HG02938 (cell line): ENCODE results near the gene PGBD5.

Experiments used
- ATAC-seq: cut with Tn5 transposase; IDR thresholded peaks from one replicate; pipeline ENCODE4 v1.9.1; 2021; ENCODE audit warnings: mild to moderate bottlenecking, moderate library complexity; ENCODE audit not compliant: unreplicated experiment

PGBD5 gene

GRCh38 chr1:230379462-230379861, 46.7 kb downstream of the PGBD5 start:
- no peak for ATAC-seq

- no peak for ATAC-seq
Measured at GRCh38 chr1:230377851-230378250, 48.3 kb downstream of the PGBD5 start.

- ATAC-seq, result no peak
Measured at GRCh38 chr1:230377324-230377723, 48.8 kb downstream of the PGBD5 start.

GRCh38 chr1:230376296-230376695, 49.8 kb downstream of the PGBD5 start:
- no peak for ATAC-seq

DNA sequence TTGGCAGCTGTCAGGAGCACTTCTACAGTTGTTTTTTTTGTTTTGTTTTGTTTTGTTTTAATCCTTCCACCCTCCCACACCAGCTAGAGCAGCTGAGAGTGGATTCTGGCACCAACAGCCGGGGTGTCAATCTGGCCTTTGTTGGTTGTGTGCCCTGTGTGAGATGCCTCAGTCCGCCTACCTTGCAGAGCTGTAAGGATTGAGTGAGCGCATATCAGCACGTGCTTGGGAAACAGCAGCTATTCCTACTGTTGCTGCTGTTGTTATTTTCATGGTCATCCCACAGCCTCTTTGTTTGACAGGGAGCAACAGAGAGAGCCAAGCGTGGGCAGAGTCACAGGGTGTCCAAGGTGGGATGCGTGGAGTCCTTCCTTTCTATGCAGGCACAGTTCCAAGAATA, 50.4 kb downstream of the PGBD5 start:
- no peak for ATAC-seq

DNA sequence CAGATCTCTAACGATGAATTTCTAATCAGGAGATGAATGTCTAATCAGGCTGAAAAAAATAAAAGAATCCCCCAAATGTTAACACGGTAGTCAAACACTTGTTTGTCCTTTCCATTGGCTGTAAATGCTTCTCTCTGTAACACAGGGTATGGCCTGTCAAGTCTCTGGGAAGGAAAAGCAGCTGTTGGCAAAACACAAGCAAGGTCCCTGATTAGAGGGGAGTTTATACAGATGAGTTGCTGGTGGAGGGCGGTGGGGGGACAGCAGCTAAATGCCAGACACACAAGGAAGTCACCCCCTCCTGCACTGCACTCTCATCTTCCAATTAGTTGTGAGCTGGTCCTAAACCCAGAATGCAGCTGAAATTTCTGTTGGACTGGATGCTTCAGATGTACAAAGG, 51.0 kb downstream of the PGBD5 start:
- no peak for ATAC-seq

DNA sequence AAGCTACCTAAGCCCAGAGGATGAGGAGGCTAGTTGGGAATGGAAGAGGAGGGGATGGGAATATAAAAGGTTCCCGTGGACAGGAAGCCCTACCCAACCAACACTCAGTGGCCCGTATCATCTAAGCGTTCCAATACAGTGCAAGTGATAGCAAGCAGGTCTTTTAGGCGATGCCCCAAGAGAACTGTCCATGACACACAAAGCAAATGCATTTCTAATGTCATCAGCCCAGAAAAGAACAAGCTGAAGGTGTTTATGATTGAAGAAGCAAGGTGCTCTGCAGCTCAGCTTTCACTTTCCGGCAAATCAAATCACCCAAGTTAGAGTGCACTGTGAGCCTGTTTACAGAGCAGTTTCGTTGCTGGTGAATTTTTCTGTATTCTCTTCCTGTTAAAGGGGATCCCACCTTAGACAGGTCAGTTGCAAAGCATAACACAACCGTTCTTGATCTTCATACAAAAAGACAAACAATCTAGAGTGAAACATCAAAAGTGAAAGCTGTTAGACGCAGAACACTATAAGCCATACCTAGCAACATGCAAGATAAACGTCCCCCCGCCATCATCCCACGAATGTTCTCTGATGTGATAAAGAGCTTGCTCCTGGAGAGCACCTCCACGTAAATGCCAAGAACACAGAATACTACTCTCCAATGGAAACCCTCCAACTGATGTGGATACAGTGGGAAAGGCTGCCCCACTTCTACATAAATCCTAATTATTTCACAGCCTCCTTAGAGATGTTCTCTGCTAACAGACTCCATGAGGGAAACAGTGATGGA, 54.0 kb downstream of the PGBD5 start:
- ATAC-seq, result no peak

DNA sequence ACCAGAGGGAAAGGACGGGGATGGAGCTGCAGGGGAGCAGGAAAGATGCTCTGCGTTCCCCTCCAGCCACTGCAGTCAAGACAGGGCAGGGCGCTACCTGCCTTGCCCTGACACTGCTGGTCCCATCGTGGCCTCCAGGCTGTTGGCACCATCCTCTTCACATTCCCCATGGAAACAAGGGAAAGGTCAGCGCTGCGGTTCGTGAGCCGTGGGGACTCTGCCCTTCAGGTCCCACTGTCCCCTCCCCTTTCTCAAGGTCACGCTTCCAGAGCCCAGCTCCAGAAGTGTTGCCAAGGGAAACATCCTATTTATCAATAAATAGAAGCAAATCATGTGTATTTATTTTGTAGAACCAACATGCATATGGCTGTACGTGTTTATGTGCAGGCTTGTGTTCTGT, 56.0 kb downstream of the PGBD5 start:
- no peak for ATAC-seq

DNA sequence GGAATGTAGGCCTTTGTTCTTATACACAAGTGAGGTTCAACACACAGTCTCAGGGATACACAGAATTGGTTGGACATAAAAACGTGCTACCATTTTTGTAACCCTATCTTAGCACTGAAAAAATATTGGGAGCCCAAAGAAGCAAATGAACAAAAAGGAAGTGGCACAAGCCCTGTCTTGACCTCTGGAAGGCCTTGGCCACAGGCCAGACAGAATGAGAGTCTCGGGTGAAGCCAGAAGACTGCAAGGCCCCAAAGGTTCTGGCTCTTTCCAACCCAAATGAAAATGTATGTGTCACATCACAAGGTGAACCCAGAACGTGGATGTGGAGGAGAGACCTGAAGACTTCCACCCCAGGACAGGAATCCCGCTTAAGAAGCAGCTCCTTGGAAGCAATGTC, 57.3 kb downstream of the PGBD5 start:
- no peak for ATAC-seq

GRCh38 chr1:230368363-230368762, 57.8 kb downstream of the PGBD5 start:
- ATAC-seq, result no peak

DNA sequence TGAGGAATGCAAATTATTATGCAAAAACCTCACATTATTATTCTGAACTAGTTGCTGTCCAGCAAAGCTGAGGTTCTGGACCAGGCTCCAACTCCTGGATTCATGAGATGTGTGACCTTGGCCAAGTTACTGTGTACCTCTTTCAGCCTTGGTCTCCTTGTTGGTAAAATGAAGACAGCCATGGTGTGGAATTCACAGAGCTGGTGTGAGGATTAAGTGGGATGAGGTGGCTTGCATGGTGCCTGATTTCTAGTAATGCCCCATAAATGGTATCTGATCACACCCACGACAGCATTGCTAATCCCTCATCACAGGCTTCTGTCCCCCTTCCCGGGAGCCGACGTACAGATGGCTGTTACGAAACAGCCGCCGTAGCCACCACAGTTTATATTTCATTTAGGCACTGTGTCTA, 59.6 kb downstream of the PGBD5 start:
- no peak for ATAC-seq

GRCh38 chr1:230365723-230366307, 60.3 kb downstream of the PGBD5 start:
- no peak for ATAC-seq

GRCh38 chr1:230362949-230363348, 63.2 kb downstream of the PGBD5 start:
- ATAC-seq, result no peak

- no peak for ATAC-seq
Measured at GRCh38 chr1:230361941-230362340, 64.2 kb downstream of the PGBD5 start.

GRCh38 chr1:230359992-230360668, 66.0 kb downstream of the PGBD5 start:
- no peak for ATAC-seq

DNA sequence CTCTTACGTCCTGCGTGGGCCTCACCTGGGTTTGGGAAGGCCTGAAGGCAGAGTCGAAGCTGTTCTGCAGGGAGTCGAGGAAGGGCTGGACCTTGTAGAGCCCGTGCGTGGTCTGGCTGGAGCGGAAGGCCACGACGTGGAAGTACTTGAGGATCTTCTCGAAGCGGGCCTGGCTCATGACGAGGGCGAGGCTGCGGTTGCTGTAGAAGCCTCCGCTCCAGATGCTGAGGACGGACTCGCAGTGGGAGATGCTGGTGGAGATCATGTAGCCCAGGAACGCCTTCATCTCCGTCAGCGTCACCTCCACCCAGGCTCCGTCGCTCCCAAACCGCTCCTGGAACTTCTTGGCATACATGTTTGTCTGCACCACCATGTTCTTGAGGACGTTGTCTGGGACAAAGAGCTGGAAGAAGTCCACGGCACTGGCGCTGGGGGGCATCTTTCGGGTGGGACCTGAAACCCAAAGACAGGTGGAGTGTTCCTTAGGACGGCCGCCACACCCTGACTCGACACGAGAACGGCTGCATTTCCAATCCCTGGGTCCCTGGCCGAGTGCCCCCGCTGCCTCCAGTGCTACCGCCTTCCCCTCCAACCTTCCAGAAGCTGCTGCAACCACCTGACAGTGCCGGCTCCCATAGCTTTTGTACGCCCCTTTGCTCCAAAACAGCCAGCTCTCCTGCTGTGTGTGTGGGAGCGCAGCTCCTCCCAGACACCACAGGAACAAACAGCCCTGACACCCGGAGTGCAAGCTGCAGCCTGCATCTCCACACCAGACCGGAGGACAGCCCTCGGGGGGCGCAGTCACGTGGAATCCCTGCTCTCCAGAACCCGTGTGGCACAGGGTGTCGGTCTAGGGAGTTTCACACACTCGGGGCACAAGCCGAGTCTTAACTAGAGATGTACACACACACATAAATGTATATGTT, 69.0 kb downstream of the PGBD5 start:
- ATAC-seq, result no peak

DNA sequence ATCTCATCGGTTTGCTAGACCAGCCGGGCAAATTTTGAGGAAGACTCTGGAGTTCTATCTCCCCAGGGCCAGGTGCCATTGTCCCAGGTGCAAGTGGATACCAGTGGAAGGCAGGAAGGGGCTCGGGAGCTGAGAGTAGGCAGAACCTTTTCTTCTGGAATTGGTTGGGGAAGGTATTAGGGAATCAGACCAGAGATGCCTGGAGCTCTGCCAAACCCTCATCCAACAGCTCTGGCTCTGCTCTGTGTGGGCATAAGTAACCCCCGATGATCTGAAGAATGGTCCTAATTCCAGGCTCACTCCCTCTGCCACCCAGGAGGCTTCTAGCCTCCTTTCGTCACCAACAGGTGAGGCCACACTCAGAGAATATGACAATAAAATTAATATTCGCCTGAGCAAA, 69.9 kb downstream of the PGBD5 start:
- no peak for ATAC-seq

GRCh38 chr1:230355594-230355993, 70.5 kb downstream of the PGBD5 start:
- ATAC-seq, result no peak

- no peak for ATAC-seq
Measured at GRCh38 chr1:230355128-230355527, 71.0 kb downstream of the PGBD5 start.

DNA sequence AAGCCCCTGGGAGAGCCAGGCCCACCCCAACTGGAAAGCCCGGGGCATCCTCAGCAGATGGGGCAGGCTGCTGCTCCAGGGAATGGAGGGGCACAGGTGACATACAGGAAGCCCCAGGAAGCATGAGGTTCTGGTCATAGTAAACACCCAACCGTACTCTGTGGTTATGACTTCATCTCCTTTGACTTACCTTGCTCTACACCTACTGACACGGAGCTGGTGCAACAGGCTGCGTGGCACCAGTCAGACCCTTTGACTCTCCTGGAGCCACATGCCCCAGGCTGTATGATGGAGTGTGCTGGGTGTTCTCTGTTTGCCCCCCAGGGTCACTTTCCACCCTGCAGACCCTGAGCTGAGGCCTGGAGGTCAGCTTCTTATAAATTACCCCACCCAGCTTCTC, 72.1 kb downstream of the PGBD5 start:
- no peak for ATAC-seq

- ATAC-seq, result no peak
Measured at GRCh38 chr1:230352537-230352936, 73.6 kb downstream of the PGBD5 start.
